SK-N-SH treated with all-trans-retinoic acid at 6 μM for 48 hours (cell line): Measurements from ENCODE around the gene UPB1.

Experiments
- ATAC-seq: fragments of 200-7000 bp; cut with Tn5 transposase; 3 replicates; pipeline ENCODE4 v1.9.1; 2020; ENCODE audit warnings: mild to moderate bottlenecking, moderate library complexity
- ARNTL ChIP-seq: fragments of 450-650 bp; formaldehyde crosslinking; IDR thresholded peaks from 2 replicates; pipeline ENCODE4 v1.5.0; 2020; ENCODE audit warnings: low read depth, mild to moderate bottlenecking, moderate library complexity, borderline replicate concordance
- BACH2 ChIP-seq: fragments of 250-450 bp; sonication (Bioruptor Pico); IDR thresholded peaks from 2 replicates; pipeline ENCODE4 v1.9.0; 2021; ENCODE audit warnings: mild to moderate bottlenecking, borderline replicate concordance
- CREB5 ChIP-seq: fragments of 250-450 bp; sonication (Bioruptor Pico); IDR thresholded peaks from 2 replicates; pipeline ENCODE4 v1.5.1; 2020; ENCODE audit warnings: low read depth, mild to moderate bottlenecking, moderate library complexity
- ESRRG ChIP-seq: fragments of 250-450 bp; sonication (Bioruptor Pico); IDR thresholded peaks from 2 replicates; pipeline ENCODE4 v1.6.1; 2021; ENCODE audit warnings: mild to moderate bottlenecking
- ISL1 ChIP-seq: fragments of 250-450 bp; sonication (Bioruptor Pico); IDR thresholded peaks from 2 replicates; pipeline ENCODE4 v2.1.2; 2022; ENCODE audit warnings: mild to moderate bottlenecking, moderate library complexity
- OSR1 ChIP-seq: fragments of 250-450 bp; sonication (Bioruptor Pico); IDR thresholded peaks from 2 replicates; pipeline ENCODE4 v1.8.0; 2022; ENCODE audit warnings: moderate library complexity, mild to moderate bottlenecking, inconsistent platforms
- POU6F1 ChIP-seq: fragments of 250-450 bp; sonication (Bioruptor Pico); IDR thresholded peaks from 2 replicates; pipeline ENCODE4 v1.8.0; 2021; ENCODE audit warnings: low read depth, mild to moderate bottlenecking, moderate library complexity, borderline replicate concordance
- PPARA ChIP-seq: fragments of 250-450 bp; sonication (Bioruptor Pico); IDR thresholded peaks from 2 replicates; pipeline ENCODE4 v1.5.0; 2020; ENCODE audit warnings: mild to moderate bottlenecking, borderline replicate concordance
- RARB ChIP-seq: fragments of 250-450 bp; sonication (Bioruptor Pico); IDR thresholded peaks from 2 replicates; pipeline ENCODE4 v1.8.0; 2021; ENCODE audit warnings: mild to moderate bottlenecking, moderate library complexity
- SNAI2 ChIP-seq: fragments of 250-450 bp; sonication (Bioruptor Pico); IDR thresholded peaks from 2 replicates; pipeline ENCODE4 v1.5.0; 2020; ENCODE audit warnings: mild to moderate bottlenecking, moderate library complexity
- TOX ChIP-seq: fragments of 250-450 bp; sonication (Bioruptor Pico); IDR thresholded peaks from 2 replicates; pipeline ENCODE4 v1.8.0; 2021; ENCODE audit warnings: mild to moderate bottlenecking, moderate library complexity, borderline replicate concordance
- TSHZ2 ChIP-seq: fragments of 250-450 bp; sonication (Bioruptor Pico); IDR thresholded peaks from 2 replicates; pipeline ENCODE4 v1.5.0; 2020; ENCODE audit warnings: mild to moderate bottlenecking, moderate library complexity
- ZC3H10 ChIP-seq: fragments of 250-450 bp; sonication (Bioruptor Pico); IDR thresholded peaks from 2 replicates; pipeline ENCODE4 v1.5.1; 2021; ENCODE audit warnings: mild to moderate bottlenecking, moderate library complexity
- ZFP30 ChIP-seq: fragments of 450-650 bp; formaldehyde crosslinking; IDR thresholded peaks from 2 replicates; pipeline ENCODE4 v1.5.0; 2022; ENCODE audit warnings: mild to moderate bottlenecking, moderate library complexity
- ZNF565 ChIP-seq: fragments of 450-650 bp; formaldehyde crosslinking; conservative IDR thresholded peaks from 2 replicates; pipeline ENCODE4 v1.5.0; 2020; ENCODE audit warnings: low read depth, mild to moderate bottlenecking, moderate library complexity
- ZNF70 ChIP-seq: fragments of 450-650 bp; formaldehyde crosslinking; IDR thresholded peaks from 2 replicates; pipeline ENCODE4 v1.5.0; 2020; ENCODE audit warnings: mild to moderate bottlenecking, moderate library complexity
- ZNF8 ChIP-seq: fragments of 450-650 bp; formaldehyde crosslinking; IDR thresholded peaks from 2 replicates; pipeline ENCODE4 v1.5.0; 2020; ENCODE audit warnings: mild to moderate bottlenecking, moderate library complexity
- TF ChIP-seq, protein P1 (sequence below): fragments of 250-450 bp; sonication (Bioruptor Pico); IDR thresholded peaks from 2 replicates; pipeline ENCODE4 v1.8.0; 2020; ENCODE audit warnings: mild to moderate bottlenecking, moderate library complexity, borderline replicate concordance
- TF ChIP-seq, protein P2 (sequence below): fragments of 250-450 bp; sonication (Bioruptor Pico); IDR thresholded peaks from 2 replicates; pipeline ENCODE4 v1.5.1; 2021; ENCODE audit warnings: mild to moderate bottlenecking, moderate library complexity

UPB1 gene

GRCh38 chr22:24482575-24482974, 12.6 kb upstream of the UPB1 start:
- ATAC-seq: peak; percentile 35
- TF ChIP-seq, protein P1, sequence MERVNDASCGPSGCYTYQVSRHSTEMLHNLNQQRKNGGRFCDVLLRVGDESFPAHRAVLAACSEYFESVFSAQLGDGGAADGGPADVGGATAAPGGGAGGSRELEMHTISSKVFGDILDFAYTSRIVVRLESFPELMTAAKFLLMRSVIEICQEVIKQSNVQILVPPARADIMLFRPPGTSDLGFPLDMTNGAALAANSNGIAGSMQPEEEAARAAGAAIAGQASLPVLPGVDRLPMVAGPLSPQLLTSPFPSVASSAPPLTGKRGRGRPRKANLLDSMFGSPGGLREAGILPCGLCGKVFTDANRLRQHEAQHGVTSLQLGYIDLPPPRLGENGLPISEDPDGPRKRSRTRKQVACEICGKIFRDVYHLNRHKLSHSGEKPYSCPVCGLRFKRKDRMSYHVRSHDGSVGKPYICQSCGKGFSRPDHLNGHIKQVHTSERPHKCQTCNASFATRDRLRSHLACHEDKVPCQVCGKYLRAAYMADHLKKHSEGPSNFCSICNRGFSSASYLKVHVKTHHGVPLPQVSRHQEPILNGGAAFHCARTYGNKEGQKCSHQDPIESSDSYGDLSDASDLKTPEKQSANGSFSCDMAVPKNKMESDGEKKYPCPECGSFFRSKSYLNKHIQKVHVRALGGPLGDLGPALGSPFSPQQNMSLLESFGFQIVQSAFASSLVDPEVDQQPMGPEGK (CRISPR knock-in tag): no peak
- peak; percentile 67 for TF ChIP-seq ISL1
- no peak for TF ChIP-seq CREB5
- TF ChIP-seq ZNF565: no peak
- TF ChIP-seq PPARA (CRISPR knock-in tag): no peak
- TF ChIP-seq ZFP30 (CRISPR knock-in tag): no peak
- no peak for TF ChIP-seq TSHZ2 (CRISPR knock-in tag)
- TF ChIP-seq SNAI2 (CRISPR knock-in tag): no peak

DNA sequence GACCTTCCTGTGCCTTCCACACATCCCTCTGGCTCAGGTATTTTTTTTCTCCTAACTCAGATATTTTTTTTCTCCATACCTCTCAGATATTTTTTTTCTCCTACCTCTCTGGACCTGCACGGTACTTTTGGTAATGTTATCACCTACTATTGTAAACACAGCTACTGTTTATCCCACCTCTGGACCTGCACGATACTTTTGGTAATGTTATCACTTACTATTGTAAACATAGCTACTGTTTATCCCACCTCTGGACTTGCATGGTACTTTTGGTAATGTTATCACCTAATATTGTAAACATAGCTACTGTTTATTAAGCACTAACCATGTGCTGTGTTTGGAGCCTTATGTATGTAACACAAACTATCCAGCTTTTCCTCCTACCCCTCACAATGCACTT, 12.1 kb upstream of the UPB1 start:
- TF ChIP-seq RARB (no peak), ZFP30 (CRISPR knock-in tag) (no peak), ZNF70 (CRISPR knock-in tag) (no peak), TOX (CRISPR knock-in tag) (no peak)
- TF ChIP-seq, protein P2, sequence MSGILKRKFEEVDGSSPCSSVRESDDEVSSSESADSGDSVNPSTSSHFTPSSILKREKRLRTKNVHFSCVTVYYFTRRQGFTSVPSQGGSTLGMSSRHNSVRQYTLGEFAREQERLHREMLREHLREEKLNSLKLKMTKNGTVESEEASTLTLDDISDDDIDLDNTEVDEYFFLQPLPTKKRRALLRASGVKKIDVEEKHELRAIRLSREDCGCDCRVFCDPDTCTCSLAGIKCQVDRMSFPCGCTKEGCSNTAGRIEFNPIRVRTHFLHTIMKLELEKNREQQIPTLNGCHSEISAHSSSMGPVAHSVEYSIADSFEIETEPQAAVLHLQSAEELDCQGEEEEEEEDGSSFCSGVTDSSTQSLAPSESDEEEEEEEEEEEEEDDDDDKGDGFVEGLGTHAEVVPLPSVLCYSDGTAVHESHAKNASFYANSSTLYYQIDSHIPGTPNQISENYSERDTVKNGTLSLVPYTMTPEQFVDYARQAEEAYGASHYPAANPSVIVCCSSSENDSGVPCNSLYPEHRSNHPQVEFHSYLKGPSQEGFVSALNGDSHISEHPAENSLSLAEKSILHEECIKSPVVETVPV: no peak
- ATAC-seq: no peak

DNA sequence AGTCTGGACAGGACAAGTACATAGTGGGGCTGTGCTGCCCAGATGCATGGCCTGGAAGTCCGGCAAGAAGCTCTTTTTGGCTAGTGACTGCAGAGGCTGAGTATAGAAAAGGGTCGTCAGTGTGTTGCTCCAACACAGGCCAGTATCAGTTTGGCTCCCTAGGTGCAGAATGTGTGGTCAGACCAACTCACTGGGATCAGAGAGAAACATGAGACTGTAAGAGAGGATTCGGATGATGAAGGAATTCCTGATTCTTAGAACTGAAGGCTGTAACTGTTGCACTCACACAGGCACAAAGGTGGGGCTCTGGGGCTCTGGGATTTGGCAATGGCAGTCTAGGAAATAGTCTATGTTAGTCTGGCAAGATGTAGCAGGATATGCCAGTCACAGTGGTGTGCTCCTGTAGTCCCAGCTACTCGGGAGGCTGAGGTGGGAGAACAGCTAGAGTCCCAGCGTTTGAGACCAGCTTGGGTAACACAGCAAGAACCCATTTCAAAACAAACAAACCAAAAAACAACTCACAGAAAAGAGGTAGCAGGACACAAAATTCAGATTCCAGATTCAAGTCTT, 11.1 kb upstream of the UPB1 start:
- TF ChIP-seq ZNF70 (CRISPR knock-in tag): no peak
- no peak for TF ChIP-seq BACH2 (CRISPR knock-in tag)
- TF ChIP-seq SNAI2 (CRISPR knock-in tag): no peak
- TF ChIP-seq ZC3H10 (CRISPR knock-in tag): no peak
- no peak for TF ChIP-seq ISL1
- TF ChIP-seq ZNF8 (CRISPR knock-in tag): no peak
- no peak for TF ChIP-seq TSHZ2 (CRISPR knock-in tag)
- no peak for TF ChIP-seq ESRRG
- no peak for TF ChIP-seq PPARA (CRISPR knock-in tag)
- TF ChIP-seq, protein P1 (CRISPR knock-in tag): no peak
- TF ChIP-seq ARNTL (CRISPR knock-in tag): no peak
- no peak for TF ChIP-seq OSR1 (CRISPR knock-in tag)
- TF ChIP-seq TOX (CRISPR knock-in tag): no peak
- no peak for TF ChIP-seq RARB
- no peak for TF ChIP-seq POU6F1
- ATAC-seq: no peak
